Measurements from ENCODE around the gene CAPN7. TPM values are rescaled to one million over a fixed set of nuclear protein-coding genes. Genes with fewer than 3 reads are reported as not detected.

CAPN7 gene
- total and polyA plus RNA-seq, 2 experiments from 2014 or later: 26.7 to 33.1 TPM

GRCh38 chr3:15276028-15276724 lies 70.1 kb downstream of the CAPN7 start:
- peaks cover 12% of the 10 kb centered on the region for H3K4me1 ChIP-seq (ENCODE audit: low read depth)
- no peak overlapping the region for H3K4me3 ChIP-seq
- H3K27ac ChIP-seq: no peak overlapping the region
- no peaks in the 10 kb centered on the region for H3K36me3 ChIP-seq
- TF ChIP-seq CTCF (IDR thresholded peaks at IDR 0.05; ENCODE audit: low read depth, low read length): no peak
- H3K9me3 ChIP-seq (ENCODE audit: low read depth): no peaks in the 10 kb centered on the region
- no peaks in the 10 kb centered on the region for H3K27me3 ChIP-seq
- no peak for DNase-seq (ENCODE audit: low read depth in 1 of 2, low spot score in 1 of 2)

DNA sequence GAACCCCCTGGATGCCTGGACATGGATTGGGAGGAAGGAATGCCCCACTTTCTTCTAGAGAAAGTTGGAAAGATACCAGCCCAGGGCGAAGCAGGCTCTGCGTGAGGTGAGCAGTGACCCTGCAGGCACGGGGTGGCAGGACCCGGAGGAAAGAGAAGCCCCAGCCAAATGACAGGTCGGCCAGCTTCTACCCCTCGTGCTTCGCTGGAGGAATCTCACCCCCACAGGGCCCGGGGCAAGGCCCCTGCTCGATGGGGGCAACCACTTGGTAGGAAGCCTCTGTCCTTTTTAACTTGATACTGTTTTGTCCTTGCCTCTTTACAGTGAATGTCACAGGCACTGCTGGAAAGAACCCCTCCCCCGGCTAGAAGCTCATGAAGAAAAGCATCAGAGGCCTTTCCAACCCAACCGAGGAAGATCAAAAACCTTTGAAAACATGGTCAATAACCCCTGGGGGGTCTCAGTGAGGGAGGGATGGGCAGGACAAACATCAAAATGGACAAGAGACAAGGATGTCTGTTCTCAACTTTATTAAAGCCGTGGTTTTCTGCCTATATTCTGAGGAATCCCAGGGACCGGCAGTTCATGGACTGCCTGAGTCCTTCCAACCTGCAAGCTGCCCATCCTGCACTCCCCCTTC lies 71.9 kb downstream of the CAPN7 start:
- DNase-seq (ENCODE audit: low read depth in 1 of 2, low spot score in 1 of 2): no peak
- H3K4me3 ChIP-seq: no peak overlapping the region
- no peak overlapping the region for H3K27ac ChIP-seq
- H3K4me1 ChIP-seq (ENCODE audit: low read depth): peaks cover 12% of the 10 kb centered on the region
- no peaks in the 10 kb centered on the region for H3K36me3 ChIP-seq
- H3K27me3 ChIP-seq: no peaks in the 10 kb centered on the region
- no peak for TF ChIP-seq CTCF (IDR thresholded peaks at IDR 0.05; ENCODE audit: low read depth, low read length)
- no peaks in the 10 kb centered on the region for H3K9me3 ChIP-seq (ENCODE audit: low read depth)

DNA sequence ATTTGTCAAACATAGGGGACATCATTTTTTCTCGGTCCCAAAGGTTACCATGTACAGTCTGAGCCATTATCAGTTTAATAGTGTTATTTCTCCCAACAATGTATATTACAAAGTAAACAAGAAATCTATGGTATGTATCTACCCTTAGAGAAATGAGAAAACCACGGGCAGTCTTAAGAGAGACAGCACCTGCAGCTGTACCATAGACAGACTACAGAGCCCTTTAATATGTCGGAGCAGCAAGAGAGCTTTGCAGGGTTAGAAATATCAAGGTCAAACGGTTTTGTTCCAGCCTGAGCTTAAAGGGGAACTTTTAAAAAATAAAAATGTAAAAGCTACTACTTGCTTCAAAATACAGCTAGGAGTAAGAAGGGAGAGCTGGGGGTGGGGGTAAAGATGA lies 73.2 kb downstream of the CAPN7 start:
- Histone ChIP-seq H3K27ac (no peak overlapping the region), H3K9me3 (ENCODE audit: low read depth) (no peaks in the 10 kb centered on the region), H3K36me3 (no peaks in the 10 kb centered on the region), H3K4me3 (no peak overlapping the region), H3K27me3 (no peaks in the 10 kb centered on the region), H3K4me1 (ENCODE audit: low read depth) (peaks cover 12% of the 10 kb centered on the region)
- DNase-seq (ENCODE audit: low read depth in 1 of 2, low spot score in 1 of 2): no peak
- no peak for TF ChIP-seq CTCF (IDR thresholded peaks at IDR 0.05; ENCODE audit: low read depth, low read length)

DNA sequence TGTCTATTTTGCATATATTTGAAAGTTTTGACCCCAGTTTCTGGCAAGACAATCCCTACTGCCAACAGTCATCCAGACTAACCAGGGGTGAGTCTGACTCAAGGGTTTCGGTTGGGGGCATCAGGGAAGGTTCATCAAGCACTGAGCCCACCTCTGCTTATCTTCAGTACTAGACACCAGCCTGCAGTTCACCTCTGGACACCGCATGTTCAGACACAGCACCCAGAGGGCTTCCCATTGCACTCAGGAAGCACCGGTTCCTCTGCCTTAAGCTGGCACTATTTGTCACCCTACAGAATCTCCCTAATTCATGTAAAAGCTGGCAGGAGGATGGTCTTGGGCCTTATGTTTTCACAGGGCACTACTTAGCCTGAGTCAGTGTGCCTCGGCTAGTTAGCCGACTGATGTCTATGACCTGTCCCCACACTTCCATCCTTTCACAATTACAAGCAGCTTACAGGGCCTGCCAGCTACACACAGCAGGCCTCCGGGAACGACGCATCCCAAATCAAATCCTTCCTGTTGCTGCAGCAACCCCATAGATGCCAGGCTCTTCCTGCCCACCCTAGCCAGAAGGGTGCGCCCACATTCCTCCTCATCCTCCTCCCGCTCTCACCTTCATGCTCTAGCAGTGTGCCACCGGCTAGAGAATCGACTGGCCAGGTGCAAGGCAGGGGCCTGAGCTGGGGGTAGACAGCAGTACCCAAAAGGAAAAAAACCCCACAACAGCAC lies 73.8 kb downstream of the CAPN7 start:
- Histone ChIP-seq H3K36me3 (no peaks in the 10 kb centered on the region), H3K4me1 (ENCODE audit: low read depth) (peaks cover 12% of the 10 kb centered on the region), H3K27ac (no peak overlapping the region), H3K4me3 (no peak overlapping the region), H3K9me3 (ENCODE audit: low read depth) (no peaks in the 10 kb centered on the region), H3K27me3 (no peaks in the 10 kb centered on the region)
- no peak for TF ChIP-seq CTCF (IDR thresholded peaks at IDR 0.05; ENCODE audit: low read depth, low read length)
- DNase-seq (ENCODE audit: low read depth in 1 of 2, low spot score in 1 of 2): no peak

DNA sequence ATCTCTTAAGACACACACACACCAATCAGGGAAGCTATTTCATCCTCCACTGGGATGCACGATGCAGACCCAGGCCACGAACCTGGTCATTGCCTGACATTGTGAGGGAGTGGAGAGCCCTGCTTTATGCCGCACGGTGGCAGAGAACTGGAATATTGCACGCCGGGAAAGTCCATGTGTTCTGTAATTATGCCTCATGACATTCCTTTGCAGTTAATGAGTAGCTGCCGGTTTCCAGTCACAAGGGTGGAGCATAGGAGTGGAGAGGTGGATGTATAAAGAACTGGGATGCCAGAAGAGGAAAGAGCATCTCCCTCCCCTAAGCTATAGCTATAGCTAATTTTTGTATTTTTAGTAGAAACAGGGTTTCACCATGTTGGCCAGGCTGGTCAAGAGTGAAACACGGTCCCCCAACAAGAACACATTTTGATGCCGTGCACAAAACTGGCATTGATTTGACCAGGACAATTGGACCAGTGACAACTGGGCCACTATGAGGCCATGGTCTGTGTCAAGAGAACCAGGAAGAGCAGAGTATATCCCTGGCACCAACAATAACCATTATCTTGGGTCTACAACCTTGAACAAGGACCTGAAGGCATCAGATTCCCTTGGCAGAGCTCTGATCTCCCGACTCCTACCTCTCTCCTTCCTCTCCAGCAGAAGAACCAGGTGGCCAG lies 74.9 kb downstream of the CAPN7 start:
- Histone ChIP-seq H3K4me1 (ENCODE audit: low read depth) (peaks cover 12% of the 10 kb centered on the region), H3K36me3 (no peaks in the 10 kb centered on the region), H3K27me3 (no peaks in the 10 kb centered on the region), H3K27ac (no peak overlapping the region), H3K9me3 (ENCODE audit: low read depth) (no peaks in the 10 kb centered on the region), H3K4me3 (no peak overlapping the region)
- no peak for TF ChIP-seq CTCF (IDR thresholded peaks at IDR 0.05; ENCODE audit: low read depth, low read length)
- no peak for DNase-seq (ENCODE audit: low read depth in 1 of 2, low spot score in 1 of 2)
